CD4-positive, alpha-beta T cell treated with Interleukin-4 for 1 hour (primary cell): ENCODE results near the gene FAM50A.

Experiments
- DNase-seq, 2 donors: peaks; one replicate each; pipeline ENCODE4 v3.0.0-alpha.2; 2020 to 2022

Gene FAM50A

GRCh38 chrX:154440623-154441357 is 3.2 kb upstream of the FAM50A start:
- DNase-seq, result no peak

GRCh38 chrX:154441564-154441963 is 2.4 kb upstream of the FAM50A start:
- DNase-seq, result no peak

- no peak for DNase-seq
Observed at GRCh38 chrX:154441984-154442707, 1.8 kb upstream of the FAM50A start.

- DNase-seq, result no peak
Observed at GRCh38 chrX:154443479-154443910, 446 bp upstream of the FAM50A start.

GRCh38 chrX:154444755-154445246 is 860 bp downstream of the FAM50A start:
- DNase-seq, result no peak

- DNase-seq, result no peak
Observed at GRCh38 chrX:154445776-154446175, 1.8 kb downstream of the FAM50A start.

GRCh38 chrX:154446430-154446829 is 2.5 kb downstream of the FAM50A start:
- DNase-seq, result no peak

GRCh38 chrX:154448484-154448883 is 4.5 kb downstream of the FAM50A start:
- no peak for DNase-seq

GRCh38 chrX:154449618-154450017 is 5.7 kb downstream of the FAM50A start:
- no peak for DNase-seq

GRCh38 chrX:154450312-154450711 is 6.4 kb downstream of the FAM50A start:
- DNase-seq, result no peak

GRCh38 chrX:154452823-154453222 is 8.9 kb downstream of the FAM50A start:
- DNase-seq, result no peak

GRCh38 chrX:154457491-154458115 is 13.7 kb downstream of the FAM50A start:
- peak; percentile 62 to 74 for DNase-seq

GRCh38 chrX:154458116-154458953 is 14.4 kb downstream of the FAM50A start, which contains the start of gene PLXNA3:
TSS of gene PLXNA3 (plus strand) at chrX:154458281. CDS start at chrX:154460184, 1,903 bp downstream.
- DNase-seq, result peak; percentile 47 to 73

GRCh38 chrX:154458954-154459778 is 15.2 kb downstream of the FAM50A start:
- peak in 1 of 2 donors; percentile 17 for DNase-seq

- DNase-seq, result no peak
Observed at GRCh38 chrX:154459832-154460231, 15.9 kb downstream of the FAM50A start.

- no peak for DNase-seq
Observed at GRCh38 chrX:154460326-154460725, 16.4 kb downstream of the FAM50A start.

GRCh38 chrX:154462396-154462795 is 18.5 kb downstream of the FAM50A start:
- no peak for DNase-seq

- no peak for DNase-seq
Observed at GRCh38 chrX:154463611-154464220, 19.8 kb downstream of the FAM50A start.

- DNase-seq, result no peak
Observed at GRCh38 chrX:154464806-154465365, 20.9 kb downstream of the FAM50A start.

- no peak for DNase-seq
Observed at GRCh38 chrX:154465601-154466000, 21.7 kb downstream of the FAM50A start.

- no peak for DNase-seq
Observed at GRCh38 chrX:154466036-154466435, 22.1 kb downstream of the FAM50A start.
